ENCODE data around the gene CACNG5.

CACNG5 gene, protein sequence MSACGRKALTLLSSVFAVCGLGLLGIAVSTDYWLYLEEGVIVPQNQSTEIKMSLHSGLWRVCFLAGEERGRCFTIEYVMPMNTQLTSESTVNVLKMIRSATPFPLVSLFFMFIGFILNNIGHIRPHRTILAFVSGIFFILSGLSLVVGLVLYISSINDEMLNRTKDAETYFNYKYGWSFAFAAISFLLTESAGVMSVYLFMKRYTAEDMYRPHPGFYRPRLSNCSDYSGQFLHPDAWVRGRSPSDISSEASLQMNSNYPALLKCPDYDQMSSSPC

DNA sequence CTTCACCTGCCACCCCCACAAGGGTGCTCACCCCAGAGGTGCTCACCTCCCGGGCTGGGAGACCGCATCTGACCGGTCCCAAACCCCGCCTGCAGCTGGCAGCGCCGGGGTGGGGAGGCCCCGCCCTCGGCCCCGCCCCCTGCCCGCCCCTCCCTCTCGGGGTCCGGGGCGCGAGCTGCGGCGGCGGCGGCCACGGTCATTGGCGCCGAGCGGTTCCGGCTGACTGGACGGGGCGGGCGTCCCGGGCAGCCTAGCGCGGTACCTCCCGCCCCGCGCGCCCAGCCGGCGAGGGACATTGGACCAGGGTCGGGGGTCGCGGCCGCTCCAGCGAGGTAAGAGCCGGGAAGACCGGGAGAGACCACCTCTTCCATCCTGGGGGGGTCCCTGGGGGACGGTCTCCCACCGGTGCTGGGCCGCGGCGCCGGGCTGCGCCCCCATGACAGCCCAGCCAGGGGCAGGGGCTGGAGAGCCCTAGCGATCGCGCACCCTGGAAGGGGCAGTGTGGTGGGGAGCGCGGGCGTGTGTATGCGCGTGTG is at the start of gene CACNG5:
TSS of gene CACNG5 (plus strand) at position 199 of the 536 bp plus-strand sequence. CDS start 42,216 bp downstream, outside the sequence.
- DNase-seq: no peak

DNA sequence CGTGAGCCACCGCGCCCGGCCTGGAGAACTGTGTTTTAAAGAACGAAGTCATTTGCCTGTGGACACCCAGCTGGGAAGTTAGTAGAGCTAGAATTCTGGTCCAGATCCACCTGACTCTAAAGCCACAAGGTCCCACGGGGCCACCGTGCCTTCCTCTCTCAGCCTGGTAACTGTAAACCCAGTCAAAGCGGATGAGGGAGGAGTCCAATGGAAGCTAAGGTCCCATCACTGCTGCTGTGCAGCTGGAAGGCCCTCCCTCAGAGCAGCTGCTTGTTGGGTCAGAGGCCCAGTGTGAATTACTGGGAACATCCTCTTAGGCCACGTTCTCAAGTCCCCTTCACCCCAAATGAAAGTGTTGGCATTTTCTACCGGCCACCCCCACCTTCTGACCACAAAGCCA is 48.8 kb upstream of the CACNG5 start:
- no peak for DNase-seq

DNA sequence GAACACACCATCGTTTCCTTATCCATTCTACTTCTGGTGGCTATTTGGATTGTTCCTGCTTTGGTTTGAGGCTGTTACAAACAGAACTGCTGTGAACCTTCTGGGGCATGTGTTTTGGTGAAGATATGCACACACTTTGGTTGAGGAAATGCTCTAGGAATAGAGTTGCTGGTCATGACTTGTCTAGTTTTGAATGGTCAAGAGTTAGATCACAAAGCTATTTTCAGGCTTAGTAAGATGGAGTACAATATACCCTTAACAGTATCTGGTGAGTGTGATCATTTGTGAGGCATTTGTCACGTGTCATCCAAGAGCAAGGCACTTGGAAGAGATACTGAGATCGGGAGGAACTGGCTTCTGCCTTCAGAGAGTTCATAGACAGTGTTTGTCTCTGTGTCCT is 47.0 kb upstream of the CACNG5 start:
- no peak for DNase-seq

DNA sequence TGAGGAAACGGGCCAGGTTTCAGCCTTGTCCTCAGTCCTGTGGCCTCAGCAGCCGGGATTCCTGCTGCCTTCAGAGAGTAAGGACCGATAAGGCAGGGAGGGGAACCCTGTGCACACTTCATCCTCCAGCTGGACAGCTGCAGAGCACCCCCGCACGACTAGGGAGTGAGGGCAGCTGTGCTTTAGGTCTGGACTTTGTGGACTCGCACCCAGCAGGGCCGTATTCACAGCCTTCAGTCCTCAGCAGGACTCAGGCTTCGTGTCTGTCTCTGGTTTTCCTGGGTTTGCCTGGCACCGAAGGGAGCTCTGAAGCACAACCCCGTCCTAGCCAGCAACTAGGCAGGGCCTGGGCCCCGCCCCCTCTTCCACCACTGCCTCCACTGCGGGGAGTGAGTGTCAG is 45.8 kb upstream of the CACNG5 start:
- no peak for DNase-seq

DNA sequence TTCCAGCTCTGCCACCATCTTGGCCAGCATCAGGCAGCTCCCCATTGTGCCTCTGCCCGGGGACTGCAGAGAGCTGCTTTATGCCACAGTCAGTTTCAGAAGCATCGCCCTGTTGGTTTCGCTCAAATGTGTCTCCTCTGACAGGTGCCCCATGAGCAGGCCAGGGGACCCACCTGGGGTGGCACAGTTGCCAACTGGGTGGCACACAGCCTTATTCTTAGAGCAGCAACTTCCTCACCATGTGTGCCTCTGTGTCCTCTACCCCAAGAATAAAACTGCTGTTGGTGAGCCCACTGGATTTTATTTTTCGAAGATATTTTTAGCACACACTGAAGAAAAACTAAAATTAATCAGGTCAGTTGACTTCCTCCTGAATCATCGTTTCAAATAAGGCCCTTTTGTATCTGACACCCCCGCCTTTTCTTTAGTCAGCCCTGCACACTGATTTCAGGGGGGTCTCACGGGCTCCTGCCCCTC is 44.9 kb upstream of the CACNG5 start:
- no peak for DNase-seq

DNA sequence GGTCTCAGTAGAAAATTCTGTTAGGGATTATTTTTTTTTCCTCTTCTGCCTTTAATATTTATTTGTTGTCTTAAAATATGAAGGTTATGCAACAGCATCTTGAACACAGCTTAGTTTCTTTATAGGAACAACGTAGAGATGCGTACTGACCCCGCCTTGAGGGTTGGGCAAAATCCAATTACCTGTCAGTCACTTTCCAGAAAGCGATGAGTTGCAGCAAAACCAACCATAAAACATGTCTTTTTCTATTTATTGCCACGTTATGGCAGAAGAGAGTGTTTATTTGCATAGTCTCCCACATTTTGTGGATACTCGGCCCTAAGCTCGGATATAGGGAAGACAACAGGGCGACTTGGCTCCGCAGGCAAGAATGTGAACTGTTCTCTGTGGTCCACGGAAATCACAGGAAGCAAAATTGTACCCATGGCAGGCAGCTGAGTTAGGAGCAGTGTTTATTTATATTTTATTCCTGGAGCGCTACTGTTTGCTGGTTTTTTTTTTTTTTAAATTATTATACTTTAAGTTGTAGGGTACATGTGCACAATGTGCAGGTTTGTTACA is 44.3 kb upstream of the CACNG5 start:
- DNase-seq: no peak

DNA sequence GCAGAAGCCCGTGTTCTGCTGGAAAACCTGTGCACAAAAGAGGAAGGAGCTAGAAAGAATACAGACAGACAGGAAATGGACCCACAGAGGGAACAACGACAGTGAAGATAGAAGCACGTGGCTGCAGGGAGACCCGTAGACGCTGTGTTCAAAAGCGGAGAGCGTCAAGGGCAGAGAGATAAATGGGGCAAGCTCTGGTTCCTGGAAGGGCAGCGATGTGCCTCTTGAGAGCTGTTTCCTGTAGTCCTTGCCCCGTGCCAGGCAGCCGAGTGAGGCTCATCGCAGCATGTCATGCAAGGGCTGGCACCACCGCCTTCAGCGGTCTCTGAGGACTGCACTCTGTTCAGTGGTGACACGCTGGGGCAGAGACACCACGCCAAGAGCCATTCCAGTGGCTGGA is 43.6 kb upstream of the CACNG5 start:
- DNase-seq: no peak

DNA sequence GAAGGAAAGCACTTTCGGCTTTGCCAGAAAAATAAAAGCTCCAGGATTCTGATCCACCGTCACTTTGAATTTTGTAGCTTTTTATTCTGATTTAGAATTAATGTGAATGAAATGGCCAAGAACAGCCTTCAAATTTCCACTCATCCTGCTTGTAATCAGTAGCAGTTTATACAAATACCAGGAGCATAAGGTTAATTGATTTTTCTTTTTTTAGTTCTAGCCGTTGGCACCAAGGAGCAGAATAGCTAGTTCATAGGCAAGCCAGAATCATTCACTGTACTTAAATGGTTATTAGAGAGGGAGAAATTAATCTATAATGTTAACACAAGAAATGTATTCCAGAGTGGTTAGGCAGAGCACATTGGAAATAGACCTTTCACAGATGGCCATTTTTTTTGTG is 41.1 kb upstream of the CACNG5 start:
- DNase-seq: no peak

DNA sequence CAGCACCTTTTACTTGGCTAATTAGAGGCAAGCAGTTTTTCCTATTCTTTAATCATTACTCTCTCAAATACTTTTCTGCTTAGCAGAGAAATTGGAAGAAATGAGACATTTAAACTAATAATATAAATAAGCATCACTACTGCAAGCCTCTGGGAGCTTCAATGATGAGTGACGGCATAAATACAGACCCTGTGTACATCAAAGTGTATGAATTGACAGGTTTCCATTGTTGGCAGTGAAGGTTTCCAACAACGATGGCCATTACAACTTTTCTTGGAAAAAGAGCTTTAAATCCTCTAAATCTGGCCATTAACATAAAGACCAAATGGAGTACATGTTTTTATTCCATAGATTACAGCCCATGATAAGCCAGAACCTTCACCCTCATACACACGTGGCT is 39.4 kb upstream of the CACNG5 start:
- no peak for DNase-seq

DNA sequence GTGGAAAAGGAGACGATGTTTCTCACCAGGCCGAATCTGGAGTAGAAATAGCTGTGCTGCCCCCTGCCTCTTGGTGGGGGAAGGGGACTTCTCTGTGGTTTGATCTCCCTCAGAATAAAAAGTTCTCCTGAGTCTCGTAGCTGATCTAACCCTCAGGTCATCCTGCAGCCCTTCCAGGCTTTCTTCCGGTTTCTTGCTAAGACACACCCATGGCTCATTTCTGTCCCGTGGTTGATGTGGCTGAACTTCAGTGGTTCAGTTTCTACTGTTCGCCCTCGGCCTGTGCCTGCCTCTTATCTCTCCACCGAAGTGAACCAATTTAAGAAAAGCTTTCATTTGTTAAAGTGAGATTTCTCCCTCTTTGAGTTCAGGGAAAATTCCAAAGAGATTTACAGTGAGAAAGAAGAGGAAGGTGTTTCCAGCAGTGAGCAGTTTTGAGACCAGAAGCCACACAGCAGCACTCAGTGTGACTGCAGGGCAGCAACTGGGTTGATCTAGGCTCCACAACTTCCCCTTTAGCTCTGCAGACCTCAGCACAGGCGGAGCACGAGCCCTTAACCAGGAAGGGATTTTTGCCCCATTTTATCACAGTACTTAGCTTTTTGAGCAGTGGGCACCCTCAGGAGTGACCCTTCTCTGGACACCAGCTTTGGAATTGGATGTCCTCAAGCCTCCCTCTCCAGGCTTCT is 34.9 kb upstream of the CACNG5 start:
- DNase-seq: no peak

DNA sequence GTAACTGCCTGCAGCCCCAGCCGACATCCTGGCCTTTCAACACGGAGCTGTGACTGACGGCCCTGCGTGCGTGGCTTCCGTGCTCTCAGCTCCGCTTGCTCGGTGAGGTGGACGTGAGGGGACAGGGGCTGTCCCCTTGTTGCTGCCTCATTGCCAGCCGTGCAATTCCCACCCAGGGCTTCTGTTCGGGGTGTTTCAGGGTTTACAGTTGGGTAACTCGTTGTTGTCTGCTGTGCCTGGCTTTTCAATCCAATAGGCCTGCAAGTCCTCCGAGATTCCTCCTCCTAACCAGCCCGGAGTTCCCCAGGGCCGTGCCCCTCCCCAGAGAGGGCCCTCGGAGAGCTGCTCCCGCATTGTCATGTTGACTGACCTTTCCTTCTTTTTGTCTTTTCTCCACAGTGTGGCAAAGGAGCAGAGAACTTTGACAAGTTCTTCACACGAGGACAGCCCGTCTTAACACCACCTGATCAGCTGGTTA is 31.4 kb upstream of the CACNG5 start:
- no peak for DNase-seq

DNA sequence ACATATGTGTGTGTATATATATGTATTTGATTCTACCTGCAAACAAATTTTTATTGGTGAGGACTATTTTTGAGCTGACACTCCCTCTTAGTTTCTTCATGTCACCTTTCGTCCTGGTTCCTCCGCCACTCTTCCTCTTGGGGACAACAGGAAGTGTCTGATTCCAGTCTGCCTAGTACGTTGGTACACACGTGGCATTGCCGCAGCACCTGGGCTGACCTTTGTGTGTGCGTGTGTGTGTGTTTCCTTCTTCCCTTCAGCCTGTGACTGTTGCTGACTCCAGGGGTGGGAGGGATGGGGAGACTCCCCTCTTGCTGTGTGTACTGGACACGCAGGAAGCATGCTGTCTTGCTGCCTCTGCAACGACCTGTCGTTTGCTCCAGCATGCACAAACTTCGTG is 29.4 kb upstream of the CACNG5 start:
- no peak for DNase-seq

DNA sequence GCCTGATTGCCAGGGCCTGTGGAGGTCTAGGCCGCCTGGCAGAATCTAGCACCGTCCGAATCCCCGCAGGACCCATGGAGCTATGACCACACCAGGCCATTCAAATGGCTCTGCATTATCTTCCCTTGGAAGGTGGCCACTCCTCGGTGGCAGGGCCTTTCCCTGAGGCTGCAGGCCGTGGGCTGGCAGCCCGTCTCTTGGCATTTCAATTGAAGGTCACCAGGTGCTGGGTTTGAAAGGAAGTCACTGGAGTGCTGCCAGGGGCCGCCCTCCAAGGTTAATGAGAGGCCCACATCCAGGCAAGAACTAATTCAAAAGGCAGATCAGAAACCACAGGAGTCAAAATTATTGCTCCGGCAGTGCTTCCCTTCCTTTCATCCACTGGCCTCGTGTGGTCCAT is 27.7 kb upstream of the CACNG5 start:
- no peak for DNase-seq

DNA sequence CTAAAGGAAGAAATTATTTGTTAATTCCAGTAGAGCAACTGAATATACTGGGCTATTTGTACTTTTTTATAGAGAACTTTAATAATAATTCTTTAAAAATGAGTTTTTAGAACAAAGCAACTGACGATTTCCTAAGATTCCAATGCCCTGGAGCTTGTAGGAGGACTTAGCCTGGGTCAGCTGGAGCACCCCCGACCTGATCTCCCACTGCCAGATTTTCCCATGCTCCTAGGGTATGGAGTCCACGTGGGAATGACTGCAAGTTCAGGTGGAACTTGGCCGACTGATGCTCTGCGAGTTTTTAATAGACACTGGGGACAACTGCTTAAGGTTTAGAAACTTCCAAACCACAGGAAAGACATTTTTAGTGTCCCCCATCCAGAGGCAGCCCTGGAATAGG is 25.5 kb upstream of the CACNG5 start:
- DNase-seq: no peak

DNA sequence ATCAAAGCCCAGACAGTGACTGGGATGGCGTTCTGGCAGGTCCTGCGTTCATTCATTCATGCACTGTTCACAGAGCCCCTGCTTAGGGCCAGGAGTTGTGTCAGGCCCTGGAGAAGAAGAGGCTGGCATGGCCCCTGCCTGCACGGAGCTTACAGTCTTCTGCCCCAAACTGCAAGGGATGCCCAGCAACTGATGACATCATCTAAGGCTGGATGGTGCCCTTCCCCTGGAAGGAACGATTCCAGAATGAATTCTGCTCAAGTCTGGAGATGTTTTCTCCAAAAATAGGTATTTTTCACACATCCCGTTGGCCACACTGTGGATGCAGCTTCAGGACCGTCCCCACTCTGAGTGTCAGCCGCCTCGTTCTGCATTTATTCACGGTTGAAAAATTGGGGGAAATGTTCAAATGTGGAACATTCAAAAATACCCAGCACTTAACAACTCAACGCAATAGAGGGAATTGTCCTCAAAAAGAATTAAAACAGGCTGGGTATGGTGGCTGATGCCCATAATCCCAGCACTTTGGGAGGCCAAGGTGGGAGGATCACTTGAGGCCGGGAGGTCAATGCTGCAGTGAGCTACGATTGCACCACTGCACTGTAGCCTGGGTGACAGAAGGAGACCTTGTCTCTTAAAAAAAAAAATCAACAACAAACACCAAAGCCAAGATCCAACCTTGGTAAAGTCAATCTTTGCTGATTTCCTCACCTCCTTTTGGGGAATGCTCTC is 23.8 kb upstream of the CACNG5 start:
- DNase-seq: no peak

DNA sequence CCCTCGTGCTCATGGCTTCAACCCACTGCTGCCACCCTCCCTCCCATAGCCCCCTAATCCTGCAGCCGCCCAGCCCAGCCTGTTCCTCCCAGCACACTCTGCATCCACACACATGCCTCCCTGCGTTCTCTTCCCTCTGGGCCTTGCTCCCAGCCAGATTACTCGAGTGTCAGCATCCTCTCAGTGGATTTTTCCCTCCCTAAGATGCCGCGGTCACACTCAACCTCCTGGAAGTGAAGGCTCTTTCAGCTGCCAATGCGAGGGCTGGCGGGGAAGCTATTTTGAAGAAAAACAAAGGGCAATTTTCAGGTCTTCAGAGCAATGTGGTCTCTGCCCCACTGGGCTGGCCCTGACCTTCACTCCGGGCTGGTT is 23.2 kb upstream of the CACNG5 start:
- DNase-seq: no peak

DNA sequence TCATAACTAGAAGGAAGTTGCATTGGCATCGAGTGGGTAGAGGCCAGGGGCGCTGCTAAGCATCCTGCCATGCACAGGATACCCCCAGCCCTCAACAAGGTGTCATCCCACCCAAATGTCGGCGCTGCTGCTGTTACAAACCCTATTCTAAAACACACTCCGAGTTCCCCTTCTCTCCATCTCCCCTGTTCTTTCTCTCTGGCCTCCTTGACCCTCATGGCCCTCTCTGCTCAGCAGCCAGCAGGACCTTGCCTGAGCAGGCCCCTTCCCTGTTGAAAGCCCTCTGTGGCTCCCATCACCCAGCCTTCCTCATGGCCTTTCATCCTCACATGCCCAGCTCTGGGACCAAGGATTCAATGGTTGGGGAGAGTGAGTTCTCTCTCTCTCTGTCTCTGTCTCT is 22.3 kb upstream of the CACNG5 start:
- DNase-seq: no peak

DNA sequence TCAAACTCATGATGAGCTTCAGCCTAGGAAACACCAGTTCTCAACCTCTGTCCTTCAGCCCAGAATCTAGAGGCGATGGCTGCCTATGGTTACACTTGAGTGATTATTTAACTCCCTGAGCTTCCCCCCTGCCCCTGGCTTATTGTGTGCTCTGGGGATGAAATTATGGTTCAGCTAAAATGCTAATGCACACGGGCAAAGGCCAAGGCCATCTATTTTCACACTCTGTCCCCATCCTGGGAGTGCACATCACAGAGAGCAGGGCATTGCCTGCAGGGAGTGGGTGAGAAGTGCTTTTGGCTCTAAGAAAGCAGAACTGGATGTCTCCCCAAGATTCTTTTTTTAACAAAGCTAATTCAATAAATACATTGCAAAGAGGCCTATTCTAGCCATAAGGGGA is 21.6 kb upstream of the CACNG5 start:
- DNase-seq: no peak

DNA sequence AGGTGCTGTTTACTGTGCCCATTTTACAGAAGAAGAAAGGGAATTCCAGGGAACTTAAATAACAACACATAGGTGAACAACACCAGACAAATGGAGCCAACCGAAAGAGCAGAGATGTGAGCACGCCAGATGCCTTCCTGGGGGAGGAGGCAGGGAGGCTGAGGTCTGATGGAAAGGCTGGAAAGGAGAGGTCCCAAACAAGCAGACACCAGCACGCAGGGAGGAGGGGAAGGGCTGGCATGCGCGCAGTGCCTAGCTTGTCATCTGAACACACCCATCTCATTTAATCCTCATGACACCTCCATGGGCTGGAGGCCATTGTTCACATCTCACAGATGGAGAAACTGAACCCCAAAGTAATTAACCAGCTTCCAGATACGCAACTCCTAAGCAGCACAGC is 20.9 kb upstream of the CACNG5 start:
- DNase-seq: no peak

DNA sequence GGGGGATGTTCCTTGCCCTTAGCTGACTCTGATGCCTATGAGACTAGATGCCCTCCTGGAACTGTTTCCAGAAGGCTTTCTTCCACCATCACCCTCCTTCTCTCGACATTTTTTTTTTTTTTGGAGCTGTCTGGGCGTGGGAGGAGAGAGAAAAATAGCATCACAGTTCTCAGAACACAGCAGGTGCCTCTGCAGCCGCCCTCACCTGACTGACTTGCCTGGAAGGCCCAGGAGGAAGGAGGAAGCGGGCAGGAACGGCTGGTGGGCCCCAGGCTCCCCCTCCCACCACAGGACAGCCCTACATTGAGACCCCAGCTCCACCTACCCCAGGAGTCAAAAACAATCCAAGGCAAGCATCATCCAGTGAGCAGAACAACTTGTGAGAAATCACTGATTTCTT is 20.3 kb upstream of the CACNG5 start:
- no peak for DNase-seq

DNA sequence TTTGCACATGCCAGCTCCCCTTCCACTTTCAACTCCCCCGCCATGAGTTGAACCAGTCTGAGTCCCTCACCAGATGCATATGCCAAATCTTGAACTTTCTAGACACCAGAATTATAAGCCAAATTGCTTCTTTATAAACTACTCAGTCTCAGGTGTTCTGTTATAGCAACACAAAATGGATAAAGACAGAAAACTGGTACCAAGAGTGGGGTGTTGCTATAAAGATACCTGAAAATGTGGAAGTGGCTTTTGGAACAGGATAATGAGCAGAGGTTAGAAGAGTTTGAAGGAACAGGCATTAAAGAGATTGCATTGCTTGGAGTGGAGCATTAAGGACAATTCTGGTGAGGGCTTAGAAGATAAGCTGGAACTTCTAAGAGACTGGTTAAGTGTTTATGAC is 17.2 kb upstream of the CACNG5 start:
- no peak for DNase-seq

DNA sequence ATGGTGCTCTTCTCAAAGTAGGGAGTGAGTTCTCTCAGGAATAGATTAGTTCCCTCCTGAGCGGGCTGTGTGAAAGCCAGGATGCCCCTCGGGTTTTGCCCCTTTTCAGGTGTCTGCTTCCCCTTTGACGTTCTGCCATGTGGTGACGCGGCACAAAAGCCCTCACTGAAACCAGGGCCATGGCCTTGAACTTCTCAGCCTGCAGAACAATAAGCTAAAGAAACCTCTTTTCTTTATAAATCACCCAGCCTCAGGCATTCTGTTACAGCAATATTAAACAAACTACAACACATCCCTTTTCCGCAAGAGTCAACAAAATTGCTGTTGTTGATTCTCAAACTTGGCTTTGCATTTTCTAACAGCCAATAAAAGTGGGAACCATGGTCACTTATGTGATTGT is 15.5 kb upstream of the CACNG5 start:
- DNase-seq: no peak

DNA sequence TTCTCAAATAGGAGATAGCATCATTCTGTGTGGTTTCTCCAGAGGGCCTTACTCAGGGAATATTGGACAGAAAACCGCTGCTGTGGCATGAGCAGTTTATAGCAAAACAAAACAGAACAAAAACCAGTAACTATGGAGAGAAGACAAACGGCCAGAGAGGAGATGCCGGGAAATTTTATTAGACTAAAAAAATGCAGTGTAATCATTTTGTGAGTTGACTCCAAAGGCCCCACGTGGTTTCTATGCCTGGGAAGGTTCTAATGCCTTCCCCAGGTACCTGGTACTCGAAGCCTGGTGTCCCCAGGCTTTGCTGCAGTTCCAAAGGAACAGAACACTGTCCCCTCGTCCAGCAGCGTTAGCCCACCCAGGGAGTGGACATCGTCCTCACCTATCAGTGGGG is 12.9 kb upstream of the CACNG5 start:
- DNase-seq: no peak
